Measurements from ENCODE around the gene TMEM145. TPM values are rescaled to one million over a fixed set of nuclear protein-coding genes. Genes with fewer than 3 reads are reported as not detected.

Gene TMEM145
- total RNA-seq, 1 donor from 2014 or later: 3.9 TPM

GRCh38 chr19:42281146-42281826 is 31.8 kb upstream of the TMEM145 start:
- Mint-ChIP-seq H3K27ac (ENCODE audit: unreplicated experiment) (no peak overlapping the region), H3K4me3 (ENCODE audit: unreplicated experiment) (peak overlapping the region; percentile 85), H3K9me3 (ENCODE audit: unreplicated experiment) (no peaks in the 10 kb centered on the region), H3K36me3 (ENCODE audit: low read depth, unreplicated experiment) (peaks cover 14% of the 10 kb centered on the region), H3K27me3 (ENCODE audit: unreplicated experiment) (peaks cover 13% of the 10 kb centered on the region), H3K4me1 (ENCODE audit: unreplicated experiment) (peaks cover 46% of the 10 kb centered on the region)
- TF ChIP-seq CTCF (IDR thresholded peaks at IDR 0.05; ENCODE audit: unreplicated experiment): no peak
- no peak for DNase-seq (ENCODE audit: low spot score)

- Mint-ChIP-seq H3K4me1 (ENCODE audit: unreplicated experiment) (peaks cover 47% of the 10 kb centered on the region), H3K36me3 (ENCODE audit: low read depth, unreplicated experiment) (peaks cover 12% of the 10 kb centered on the region), H3K27ac (ENCODE audit: unreplicated experiment) (peak overlapping the region; percentile 48), H3K27me3 (ENCODE audit: unreplicated experiment) (peaks cover 13% of the 10 kb centered on the region), H3K4me3 (ENCODE audit: unreplicated experiment) (peak overlapping the region; percentile 84), H3K9me3 (ENCODE audit: unreplicated experiment) (no peaks in the 10 kb centered on the region)
- no peak for TF ChIP-seq CTCF (IDR thresholded peaks at IDR 0.05; ENCODE audit: unreplicated experiment)
- DNase-seq (ENCODE audit: low spot score): no peak
Observed at GRCh38 chr19:42281827-42282762, 31.0 kb upstream of the TMEM145 start.

GRCh38 chr19:42282819-42283187 is 30.3 kb upstream of the TMEM145 start:
- H3K27ac Mint-ChIP-seq (ENCODE audit: unreplicated experiment): no peak overlapping the region
- peaks cover 17% of the 10 kb centered on the region for H3K27me3 Mint-ChIP-seq (ENCODE audit: unreplicated experiment)
- peaks cover 42% of the 10 kb centered on the region for H3K4me1 Mint-ChIP-seq (ENCODE audit: unreplicated experiment)
- no peak for DNase-seq (ENCODE audit: low spot score)
- no peak overlapping the region for H3K4me3 Mint-ChIP-seq (ENCODE audit: unreplicated experiment)
- no peak for TF ChIP-seq CTCF (IDR thresholded peaks at IDR 0.05; ENCODE audit: unreplicated experiment)
- H3K9me3 Mint-ChIP-seq (ENCODE audit: unreplicated experiment): no peaks in the 10 kb centered on the region
- H3K36me3 Mint-ChIP-seq (ENCODE audit: low read depth, unreplicated experiment): peaks cover 12% of the 10 kb centered on the region

GRCh38 chr19:42283188-42284065 is 29.7 kb upstream of the TMEM145 start:
- no peaks in the 10 kb centered on the region for H3K9me3 Mint-ChIP-seq (ENCODE audit: unreplicated experiment)
- H3K36me3 Mint-ChIP-seq (ENCODE audit: low read depth, unreplicated experiment): peaks cover 15% of the 10 kb centered on the region
- TF ChIP-seq CTCF (IDR thresholded peaks at IDR 0.05; ENCODE audit: unreplicated experiment): no peak
- peaks cover 38% of the 10 kb centered on the region for H3K4me1 Mint-ChIP-seq (ENCODE audit: unreplicated experiment)
- peaks cover 15% of the 10 kb centered on the region for H3K27me3 Mint-ChIP-seq (ENCODE audit: unreplicated experiment)
- DNase-seq (ENCODE audit: low spot score): peak; percentile 97
- H3K4me3 Mint-ChIP-seq (ENCODE audit: unreplicated experiment): no peak overlapping the region
- no peak overlapping the region for H3K27ac Mint-ChIP-seq (ENCODE audit: unreplicated experiment)

Measured in endothelial cell (in vitro differentiated cells).